ENCODE data around the gene NUAK2. TPM values are rescaled to one million over a fixed set of nuclear protein-coding genes. Genes with fewer than 3 reads are reported as not detected.
"Not testable (repeated sequence)": the region's sequence is repeated elsewhere in the genome, so short reads cannot be mapped to it uniquely, and the experiment has no call there.

Gene NUAK2
- total and polyA plus RNA-seq, 9 donors = 0.35 to 1.5 (median 0.41) TPM

DNA sequence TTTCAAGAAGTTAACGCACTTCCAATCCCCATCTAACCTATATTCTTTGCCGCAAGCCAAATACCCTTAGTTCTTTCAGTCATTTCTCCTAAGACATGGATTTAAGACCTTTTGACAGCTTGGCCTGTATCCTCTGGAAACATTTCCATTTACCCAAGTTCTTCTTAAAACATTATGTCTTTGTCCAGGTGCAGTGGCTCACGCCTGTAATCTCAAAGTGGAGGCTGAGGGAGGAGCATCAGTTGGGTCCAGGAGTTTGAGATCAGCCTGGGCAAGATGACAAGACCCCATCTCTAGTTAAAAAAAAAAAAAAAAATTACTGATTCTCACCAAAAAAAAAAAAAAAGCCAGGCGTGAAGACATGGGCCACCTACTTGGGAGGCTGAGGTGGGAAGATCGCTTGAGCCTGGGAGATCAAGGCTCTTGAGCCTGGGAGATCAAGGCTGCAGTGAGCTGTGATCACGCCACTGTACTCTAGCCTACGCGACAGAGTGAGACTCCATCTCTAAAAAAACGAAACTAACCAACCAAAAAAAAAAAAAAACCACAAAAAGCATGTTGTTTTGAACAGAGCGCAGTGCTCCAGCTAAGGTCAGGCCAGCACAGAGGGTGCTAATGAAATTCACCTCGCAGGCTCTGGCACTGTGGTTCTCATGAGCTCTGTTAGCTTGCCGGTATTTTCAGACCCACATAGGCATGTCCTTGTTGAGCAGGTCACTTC, 36.0 kb downstream of the NUAK2 start:
- Histone ChIP-seq H3K36me3 (ENCODE audit: control insufficient read depth, insufficient read depth, low read length) (no peaks in the 10 kb centered on the region), H3K27me3 (ENCODE audit: control insufficient read depth, insufficient read depth, low read length) (no peaks in the 10 kb centered on the region), H3K27ac (ENCODE audit: low read length) (peak overlapping the region; percentile 29), H3K9me3 (replicated peaks; ENCODE audit: control insufficient read depth, low read depth, low read length) (no peaks in the 10 kb centered on the region), H3K4me1 (ENCODE audit: control insufficient read depth, insufficient read depth, low read length) (peaks cover 37% of the 10 kb centered on the region), H3K4me3 (ENCODE audit: low read length) (no peak overlapping the region)
- WGBS (ENCODE audit: insufficient coverage) = 33% methylated on average over 6 of the region's 12 CpGs
- no peak for DNase-seq

DNA sequence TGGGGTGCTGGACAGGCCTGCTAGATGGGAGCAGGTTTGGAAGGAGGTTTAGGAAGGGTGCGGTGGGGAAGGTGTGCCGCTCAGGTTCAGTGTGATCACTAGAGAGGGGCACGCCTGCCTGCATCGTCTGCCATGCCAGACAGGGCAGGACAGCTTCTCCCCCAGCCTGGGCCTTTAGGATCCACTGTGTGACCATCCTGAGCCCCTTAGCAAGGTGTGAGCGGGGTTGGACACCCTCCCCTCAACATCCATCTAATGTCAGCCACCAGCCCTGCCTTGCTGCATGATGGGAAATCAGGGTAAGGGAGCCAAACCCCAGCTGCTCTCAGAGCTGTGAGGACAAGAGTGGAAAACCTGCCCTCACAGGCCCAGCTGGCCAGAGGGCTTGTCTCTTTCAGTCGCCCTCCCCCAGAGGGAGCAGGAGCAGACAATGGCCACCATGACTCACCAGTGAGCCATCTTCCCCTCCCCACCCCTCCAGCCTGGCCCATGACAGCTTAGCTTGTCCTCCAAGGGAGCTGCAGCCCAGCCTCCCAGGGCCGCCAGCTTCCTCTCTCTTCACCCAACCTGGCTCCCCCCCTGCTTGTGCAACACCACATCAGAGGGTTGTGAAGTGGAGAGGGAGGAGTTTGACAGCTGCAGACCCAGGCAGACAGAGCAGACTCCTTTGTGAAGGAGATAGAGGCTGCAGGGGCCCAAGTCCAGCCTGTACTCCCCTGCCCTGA, 37.0 kb downstream of the NUAK2 start:
- H3K36me3 ChIP-seq (ENCODE audit: control insufficient read depth, insufficient read depth, low read length) = no peaks in the 10 kb centered on the region
- H3K27ac ChIP-seq (ENCODE audit: low read length) = peak overlapping the region; percentile 29
- no peaks in the 10 kb centered on the region for H3K27me3 ChIP-seq (ENCODE audit: control insufficient read depth, insufficient read depth, low read length)
- H3K9me3 ChIP-seq (replicated peaks; ENCODE audit: control insufficient read depth, low read depth, low read length) = no peaks in the 10 kb centered on the region
- 73% methylated on average over 4 of the region's 7 CpGs for WGBS (ENCODE audit: insufficient coverage)
- peak; percentile 76 for DNase-seq
- peaks cover 37% of the 10 kb centered on the region for H3K4me1 ChIP-seq (ENCODE audit: control insufficient read depth, insufficient read depth, low read length)
- no peak overlapping the region for H3K4me3 ChIP-seq (ENCODE audit: low read length)

DNA sequence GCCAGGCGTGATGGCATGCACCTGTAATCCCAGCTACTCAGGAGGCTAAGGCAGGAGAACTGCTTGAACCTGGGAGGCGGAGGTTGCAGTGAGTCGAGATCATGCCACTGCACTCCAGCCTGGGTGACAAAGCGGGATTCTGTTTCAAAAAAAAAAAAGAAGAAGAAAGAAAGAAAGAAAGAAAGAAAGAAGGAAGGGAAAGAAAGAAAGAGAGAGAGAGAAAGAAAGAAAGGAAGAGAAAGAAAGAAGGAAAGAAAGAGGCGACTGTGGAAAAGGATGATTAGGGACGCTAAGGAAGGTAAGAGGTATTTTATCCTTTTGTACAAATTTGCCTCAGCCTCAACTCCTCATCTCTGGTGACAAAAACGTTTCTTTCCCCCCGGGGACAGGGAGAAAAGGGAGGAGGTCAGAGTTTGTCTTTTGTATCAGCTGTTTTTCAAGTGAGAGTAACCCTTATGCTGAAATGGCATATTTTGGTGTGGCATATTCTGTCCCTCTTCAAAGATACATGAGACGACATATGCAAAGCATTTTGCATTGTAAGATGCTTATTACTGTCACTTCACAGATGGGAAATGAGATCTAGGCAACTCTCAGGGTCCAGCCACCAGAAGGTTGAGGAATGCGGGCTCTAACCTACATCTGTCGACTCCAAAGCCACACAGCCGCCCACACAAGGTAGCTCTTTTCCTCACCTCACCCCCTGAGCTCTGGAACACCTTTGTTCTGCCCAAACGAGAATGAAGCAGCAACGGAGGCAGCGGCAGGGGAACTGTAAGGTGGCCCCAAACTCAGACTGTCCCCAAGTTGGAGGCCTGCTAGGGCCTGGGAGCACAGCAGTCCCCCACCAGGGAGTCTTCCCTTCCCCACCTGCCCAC, 38.0 kb downstream of the NUAK2 start:
- WGBS (ENCODE audit: insufficient coverage) = 71% methylated on average over 9 of the region's 15 CpGs
- Histone ChIP-seq H3K4me3 (ENCODE audit: low read length) (no peak overlapping the region), H3K36me3 (ENCODE audit: control insufficient read depth, insufficient read depth, low read length) (no peaks in the 10 kb centered on the region), H3K27ac (ENCODE audit: low read length) (no peak overlapping the region), H3K27me3 (ENCODE audit: control insufficient read depth, insufficient read depth, low read length) (no peaks in the 10 kb centered on the region), H3K4me1 (ENCODE audit: control insufficient read depth, insufficient read depth, low read length) (peaks cover 36% of the 10 kb centered on the region), H3K9me3 (replicated peaks; ENCODE audit: control insufficient read depth, low read depth, low read length) (no peaks in the 10 kb centered on the region)
- no peak for DNase-seq

DNA sequence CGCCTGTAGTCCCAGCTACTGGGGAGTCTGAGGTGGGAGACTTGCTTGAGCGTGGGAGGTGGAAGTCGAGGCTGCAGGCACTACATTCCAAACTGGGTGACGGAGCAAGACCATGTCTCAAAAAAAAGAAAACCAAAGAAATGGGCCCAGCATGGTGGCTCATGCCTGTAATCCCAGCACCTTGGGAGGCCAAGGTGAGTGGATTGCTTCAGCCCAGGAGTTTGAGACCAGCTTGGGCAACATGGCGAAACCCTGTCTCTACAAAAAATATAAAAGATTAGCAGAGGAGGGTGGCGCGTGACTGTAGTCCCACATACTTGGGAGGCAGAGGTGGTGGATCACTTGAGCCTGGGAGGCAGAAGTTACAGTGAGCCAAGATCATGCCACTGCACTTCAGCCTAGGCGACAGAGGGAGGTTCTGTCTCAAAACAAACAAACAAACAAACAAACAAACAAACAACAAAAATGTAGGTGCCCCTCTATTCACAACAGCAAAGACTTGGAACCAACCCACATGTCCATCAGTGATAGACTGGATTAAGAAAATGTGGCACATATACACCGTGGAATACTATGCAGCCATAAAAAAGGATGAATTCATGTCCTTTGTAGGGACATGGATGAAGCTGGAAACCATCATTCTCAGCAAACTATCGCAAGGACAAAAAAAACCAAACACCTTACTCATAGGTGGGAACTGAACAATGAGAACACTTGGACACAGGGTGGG, 40.7 kb downstream of the NUAK2 start:
- H3K27me3 ChIP-seq (ENCODE audit: control insufficient read depth, insufficient read depth, low read length); H3K27ac ChIP-seq (ENCODE audit: low read length); H3K9me3 ChIP-seq (replicated peaks; ENCODE audit: control insufficient read depth, low read depth, low read length); H3K4me3 ChIP-seq (ENCODE audit: low read length); DNase-seq; H3K36me3 ChIP-seq (ENCODE audit: control insufficient read depth, insufficient read depth, low read length): not testable (repeated sequence)
- 100% methylated on average over 4 of the region's 10 CpGs for WGBS (ENCODE audit: insufficient coverage)
- peaks cover 17% of the 10 kb centered on the region for H3K4me1 ChIP-seq (ENCODE audit: control insufficient read depth, insufficient read depth, low read length)

GRCh38 chr1:205279986-205280385, 41.6 kb downstream of the NUAK2 start:
- H3K27me3 ChIP-seq (ENCODE audit: control insufficient read depth, insufficient read depth, low read length) = no peaks in the 10 kb centered on the region
- no peak overlapping the region for H3K27ac ChIP-seq (ENCODE audit: low read length)
- H3K9me3 ChIP-seq (replicated peaks; ENCODE audit: control insufficient read depth, low read depth, low read length) = no peaks in the 10 kb centered on the region
- DNase-seq = no peak
- WGBS (ENCODE audit: insufficient coverage) = 63% methylated on average over 2 of the region's 3 CpGs
- H3K4me3 ChIP-seq (ENCODE audit: low read length) = no peak overlapping the region
- peaks cover 10% of the 10 kb centered on the region for H3K4me1 ChIP-seq (ENCODE audit: control insufficient read depth, insufficient read depth, low read length)
- no peaks in the 10 kb centered on the region for H3K36me3 ChIP-seq (ENCODE audit: control insufficient read depth, insufficient read depth, low read length)

GRCh38 chr1:205276689-205277065, 44.9 kb downstream of the NUAK2 start:
- Histone ChIP-seq H3K9me3 (replicated peaks; ENCODE audit: control insufficient read depth, low read depth, low read length) (no peaks in the 10 kb centered on the region), H3K4me3 (ENCODE audit: low read length) (no peak overlapping the region), H3K27ac (ENCODE audit: low read length) (no peak overlapping the region), H3K4me1 (ENCODE audit: control insufficient read depth, insufficient read depth, low read length) (peaks cover 3% of the 10 kb centered on the region), H3K27me3 (ENCODE audit: control insufficient read depth, insufficient read depth, low read length) (no peaks in the 10 kb centered on the region), H3K36me3 (ENCODE audit: control insufficient read depth, insufficient read depth, low read length) (peaks cover 13% of the 10 kb centered on the region)
- no peak for DNase-seq
- 71% methylated on average over 6 of the region's 8 CpGs for WGBS (ENCODE audit: insufficient coverage)

DNA sequence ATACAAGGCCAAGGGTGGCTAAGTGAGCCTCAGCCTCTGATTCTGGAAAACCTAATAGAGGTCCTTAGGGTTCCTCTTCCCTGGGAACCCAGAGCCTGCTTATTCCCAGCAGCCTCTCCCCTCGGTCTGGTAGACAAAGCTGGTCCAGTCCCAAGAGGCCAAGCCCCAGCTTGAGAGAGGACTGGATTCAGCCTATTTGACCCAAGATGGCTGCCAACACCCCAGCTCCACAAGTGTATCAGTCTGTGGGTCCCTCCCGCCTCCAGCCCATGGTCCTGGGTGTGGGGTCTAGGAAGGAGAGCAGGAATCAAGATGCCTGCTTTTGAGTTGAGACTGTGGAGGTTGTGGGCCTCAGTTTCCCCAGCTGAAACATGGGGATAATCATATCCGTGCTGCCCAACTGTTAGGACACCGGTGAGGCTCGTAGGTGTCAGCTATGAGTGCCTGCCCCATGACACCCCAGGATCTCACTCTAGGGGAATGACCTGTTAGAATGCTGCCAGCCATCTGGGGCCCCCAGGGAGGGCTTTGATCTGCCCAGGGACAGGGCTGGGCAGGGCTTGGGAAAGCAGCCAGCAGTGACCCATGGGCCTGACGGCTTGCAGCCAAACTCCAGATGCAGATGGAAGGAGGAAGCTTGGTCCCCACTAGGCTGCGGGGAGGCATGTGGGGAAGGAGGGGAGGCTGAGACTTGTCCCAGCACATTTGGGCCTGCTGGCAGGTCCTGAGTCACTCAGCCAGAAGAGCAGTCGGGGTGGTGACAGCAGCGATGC, 45.4 kb downstream of the NUAK2 start:
- DNase-seq = no peak
- Histone ChIP-seq H3K27ac (ENCODE audit: low read length) (no peak overlapping the region), H3K36me3 (ENCODE audit: control insufficient read depth, insufficient read depth, low read length) (peaks cover 18% of the 10 kb centered on the region), H3K4me1 (ENCODE audit: control insufficient read depth, insufficient read depth, low read length) (peaks cover 9% of the 10 kb centered on the region), H3K9me3 (replicated peaks; ENCODE audit: control insufficient read depth, low read depth, low read length) (no peaks in the 10 kb centered on the region), H3K4me3 (ENCODE audit: low read length) (no peak overlapping the region), H3K27me3 (ENCODE audit: control insufficient read depth, insufficient read depth, low read length) (no peaks in the 10 kb centered on the region)
- WGBS (ENCODE audit: insufficient coverage) = 67% methylated on average over 8 of the region's 9 CpGs

DNA sequence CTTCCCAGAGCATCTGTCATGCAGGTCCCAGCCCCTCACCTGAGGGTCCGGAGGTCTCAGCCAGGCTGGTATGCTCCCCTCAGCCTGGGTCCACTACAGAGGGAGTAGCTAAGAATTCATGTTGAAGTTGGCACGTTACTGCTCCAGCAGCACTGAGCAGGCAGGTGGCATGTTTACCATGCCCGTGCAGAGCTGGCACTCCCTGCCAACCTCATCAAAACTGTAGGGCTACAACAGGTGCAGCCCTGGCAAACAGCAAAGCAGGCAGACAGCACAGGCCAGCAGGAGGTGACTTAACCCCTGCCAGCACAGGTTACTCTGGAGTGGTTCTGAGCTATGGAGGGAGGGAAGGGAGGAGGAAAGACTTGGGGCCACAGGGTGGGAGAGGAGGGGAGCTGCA, 46.4 kb downstream of the NUAK2 start:
- Histone ChIP-seq H3K9me3 (replicated peaks; ENCODE audit: control insufficient read depth, low read depth, low read length) (no peaks in the 10 kb centered on the region), H3K4me3 (ENCODE audit: low read length) (no peak overlapping the region), H3K27me3 (ENCODE audit: control insufficient read depth, insufficient read depth, low read length) (no peaks in the 10 kb centered on the region), H3K27ac (ENCODE audit: low read length) (no peak overlapping the region), H3K36me3 (ENCODE audit: control insufficient read depth, insufficient read depth, low read length) (peaks cover 28% of the 10 kb centered on the region), H3K4me1 (ENCODE audit: control insufficient read depth, insufficient read depth, low read length) (peaks cover 12% of the 10 kb centered on the region)
- DNase-seq = no peak
- WGBS (ENCODE audit: insufficient coverage) = 94% methylated on average over 2 of the region's 3 CpGs

DNA sequence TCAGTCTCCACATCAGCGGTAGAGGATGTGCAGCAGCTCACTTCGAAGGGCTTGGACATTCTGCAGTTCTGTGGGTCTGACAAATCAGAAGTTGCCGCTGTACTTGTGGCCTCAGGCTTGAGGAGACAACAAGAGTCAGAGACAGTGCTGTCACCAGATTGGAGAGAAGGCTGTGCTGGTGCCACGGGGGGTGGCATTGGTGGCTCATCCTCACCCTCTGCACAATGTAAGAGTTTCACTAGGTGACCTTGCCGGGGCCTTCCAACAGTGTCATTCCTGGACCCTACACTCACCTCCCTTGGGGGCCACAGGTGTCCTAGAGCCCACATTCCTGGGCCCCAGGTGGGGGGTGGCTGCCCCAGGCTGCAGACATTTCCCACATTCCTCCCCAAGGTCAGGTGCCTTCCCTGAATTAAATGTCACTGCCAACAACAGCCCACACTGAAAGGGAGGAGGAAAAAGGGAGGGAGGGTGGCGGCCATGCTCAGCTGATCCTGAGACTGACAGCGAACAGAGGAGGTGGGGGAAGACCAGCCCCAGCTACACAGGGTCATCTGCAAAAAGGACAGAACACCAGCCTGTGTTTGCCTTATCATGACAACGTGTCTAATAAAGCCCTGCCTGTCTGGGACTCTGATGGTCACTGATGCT, 47.4 kb downstream of the NUAK2 start:
- Histone ChIP-seq H3K9me3 (replicated peaks; ENCODE audit: control insufficient read depth, low read depth, low read length) (no peaks in the 10 kb centered on the region), H3K27ac (ENCODE audit: low read length) (no peak overlapping the region), H3K4me3 (ENCODE audit: low read length) (no peak overlapping the region), H3K36me3 (ENCODE audit: control insufficient read depth, insufficient read depth, low read length) (peaks cover 35% of the 10 kb centered on the region), H3K27me3 (ENCODE audit: control insufficient read depth, insufficient read depth, low read length) (no peaks in the 10 kb centered on the region), H3K4me1 (ENCODE audit: control insufficient read depth, insufficient read depth, low read length) (peaks cover 12% of the 10 kb centered on the region)
- no peak for DNase-seq
- WGBS (ENCODE audit: insufficient coverage) = 83% methylated on average over 6 of the region's 8 CpGs
